WTC11 (cell line): ENCODE data around the gene TMEM108. TPM values are rescaled to one million over a fixed set of nuclear protein-coding genes. Genes with fewer than 3 reads are reported as not detected.

ENCODE experiments used
- ATAC-seq: fragments of 200-7000 bp; cut with Tn5 transposase; 2 replicates; pipeline ENCODE4 v1.10.0; 2021; ENCODE audit warnings: mild to moderate bottlenecking, moderate library complexity
- CTCF ChIA-PET: fragments of 300-600 bp; sonication (Branson Sonifier 250); formaldehyde crosslinking; loops from one replicate; lab custom pipeline; 2021; ENCODE audit warnings: antibody characterized with exemption; lab: Charles Lee
- POLR2A ChIA-PET: fragments of 350-600 bp; sonication (Branson Sonifier 250); formaldehyde crosslinking; loops from one replicate; lab custom pipeline; 2021; ENCODE audit warnings: antibody characterized with exemption; lab: Charles Lee
- DNase-seq: peaks from one replicate; pipeline ENCODE4 v3.0.0; 2021; ENCODE audit warnings: low spot score
- H3K27ac Mint-ChIP-seq: 2 replicates; pipeline ENCODE4 v1.8.0; 2021; ENCODE audit warnings: mixed read lengths
- H3K27me3 Mint-ChIP-seq: 2 replicates; pipeline ENCODE4 v1.8.0; 2021; ENCODE audit warnings: low read depth, mild to moderate bottlenecking, moderate library complexity, mixed read lengths
- H3K36me3 Mint-ChIP-seq: 2 replicates; pipeline ENCODE4 v1.8.0; 2021; ENCODE audit warnings: mixed read lengths
- H3K4me1 Mint-ChIP-seq: 2 replicates; pipeline ENCODE4 v1.8.0; 2022; ENCODE audit warnings: mixed read lengths
- H3K4me3 Mint-ChIP-seq: 2 replicates; pipeline ENCODE4 v1.8.0; 2021; ENCODE audit warnings: mild to moderate bottlenecking, moderate library complexity, mixed read lengths
- H3K9me3 Mint-ChIP-seq: 2 replicates; pipeline ENCODE4 v1.8.0; 2021; ENCODE audit warnings: mixed read lengths
- CBFB ChIP-seq: sonication (generic); formaldehyde crosslinking; IDR thresholded peaks from 2 replicates; pipeline ENCODE4 v1.8.1; 2022; ENCODE audit warnings: mild to moderate bottlenecking, low read depth, missing genetic modification reagents
- CREB1 ChIP-seq: sonication (generic); formaldehyde crosslinking; IDR thresholded peaks from 2 replicates; pipeline ENCODE4 v1.8.0; 2023; ENCODE audit warnings: mild to moderate bottlenecking, missing genetic modification reagents
- CREM ChIP-seq: sonication (generic); formaldehyde crosslinking; IDR thresholded peaks from 2 replicates; pipeline ENCODE4 v1.8.1; 2022; ENCODE audit warnings: mild to moderate bottlenecking, missing genetic modification reagents, moderate library complexity
- ETV6 ChIP-seq: sonication (generic); formaldehyde crosslinking; IDR thresholded peaks from 2 replicates; pipeline ENCODE4 v1.8.1; 2022; ENCODE audit warnings: mild to moderate bottlenecking, missing genetic modification reagents
- JAZF1 ChIP-seq: fragments of 250-450 bp; sonication (Bioruptor Pico); IDR thresholded peaks from 2 replicates; pipeline ENCODE4 v1.9.0; 2021; ENCODE audit warnings: moderate library complexity, mild to moderate bottlenecking, inconsistent platforms
- JUN ChIP-seq: sonication (generic); formaldehyde crosslinking; IDR thresholded peaks from 2 replicates; pipeline ENCODE4 v1.8.0; 2023; ENCODE audit warnings: mild to moderate bottlenecking, missing genetic modification reagents
- NR2C2 ChIP-seq: sonication (generic); formaldehyde crosslinking; IDR thresholded peaks from 2 replicates; pipeline ENCODE4 v1.8.0; 2022; ENCODE audit warnings: mild to moderate bottlenecking, missing genetic modification reagents
- OVOL2 ChIP-seq: fragments of 250-450 bp; sonication (Bioruptor Pico); IDR thresholded peaks from 2 replicates; pipeline ENCODE4 v1.9.0; 2021; ENCODE audit warnings: mild to moderate bottlenecking, borderline replicate concordance
- PRRX2 ChIP-seq: fragments of 250-450 bp; sonication (Bioruptor Pico); IDR thresholded peaks from 2 replicates; pipeline ENCODE4 v1.8.0; 2021; ENCODE audit warnings: mild to moderate bottlenecking
- SOX15 ChIP-seq: fragments of 250-450 bp; sonication (Bioruptor Pico); IDR thresholded peaks from 2 replicates; pipeline ENCODE4 v1.9.0; 2021; ENCODE audit warnings: mild to moderate bottlenecking
- TCF7 ChIP-seq: sonication (generic); formaldehyde crosslinking; IDR thresholded peaks from 2 replicates; pipeline ENCODE4 v1.8.0; 2022; ENCODE audit warnings: mild to moderate bottlenecking, low read depth, missing genetic modification reagents, moderate library complexity
- ZNF138 ChIP-seq: sonication (generic); formaldehyde crosslinking; conservative IDR thresholded peaks from 2 replicates; pipeline ENCODE4 v1.8.1; 2022; ENCODE audit warnings: mild to moderate bottlenecking, moderate library complexity, missing genetic modification reagents
- ZNF671 ChIP-seq: fragments of 250-450 bp; sonication (Bioruptor Pico); IDR thresholded peaks from 2 replicates; pipeline ENCODE4 v1.8.0; 2021; ENCODE audit warnings: mild to moderate bottlenecking
- total RNA-seq: library from RNA; stranded (reverse); gene quantifications from 3 replicates; pipeline ENCODE4 v1.2.3, GENCODE V29; 2021
- TF ChIP-seq, protein P1 (sequence below): sonication (generic); formaldehyde crosslinking; IDR thresholded peaks from 2 replicates; pipeline ENCODE4 v1.8.0; 2022; ENCODE audit warnings: mild to moderate bottlenecking, missing genetic modification reagents
- TF ChIP-seq, protein P2 (sequence below): fragments of 250-450 bp; sonication (Bioruptor Pico); IDR thresholded peaks from 2 replicates; pipeline ENCODE4 v1.9.0; 2021; ENCODE audit warnings: mild to moderate bottlenecking, borderline replicate concordance
- TF ChIP-seq, protein P3 (sequence below): fragments of 250-450 bp; sonication (Bioruptor Pico); IDR thresholded peaks from 2 replicates; pipeline ENCODE4 v1.9.0; 2021; ENCODE audit warnings: moderate library complexity, mild to moderate bottlenecking, inconsistent platforms, borderline replicate concordance
- TF ChIP-seq, protein P4 (sequence below): sonication (generic); formaldehyde crosslinking; IDR thresholded peaks from 2 replicates; pipeline ENCODE4 v1.8.1; 2023; ENCODE audit warnings: mild to moderate bottlenecking, missing genetic modification reagents
- TF ChIP-seq, protein P5 (sequence below): sonication (generic); formaldehyde crosslinking; IDR thresholded peaks from 2 replicates; pipeline ENCODE4 v1.8.1; 2022; ENCODE audit warnings: low read depth, missing genetic modification reagents, borderline replicate concordance
- TF ChIP-seq, protein P6 (sequence below): sonication (generic); formaldehyde crosslinking; IDR thresholded peaks from 2 replicates; pipeline ENCODE4 v1.8.0; 2023; ENCODE audit warnings: mild to moderate bottlenecking, missing genetic modification reagents
- TF ChIP-seq, protein P7 (sequence below): fragments of 250-450 bp; sonication (Bioruptor Pico); conservative IDR thresholded peaks from 2 replicates; pipeline ENCODE4 v1.9.0; 2021; ENCODE audit warnings: mild to moderate bottlenecking

The TMEM108 gene
- total RNA-seq, 1 experiment from 2014 or later, result 14.7 TPM

DNA sequence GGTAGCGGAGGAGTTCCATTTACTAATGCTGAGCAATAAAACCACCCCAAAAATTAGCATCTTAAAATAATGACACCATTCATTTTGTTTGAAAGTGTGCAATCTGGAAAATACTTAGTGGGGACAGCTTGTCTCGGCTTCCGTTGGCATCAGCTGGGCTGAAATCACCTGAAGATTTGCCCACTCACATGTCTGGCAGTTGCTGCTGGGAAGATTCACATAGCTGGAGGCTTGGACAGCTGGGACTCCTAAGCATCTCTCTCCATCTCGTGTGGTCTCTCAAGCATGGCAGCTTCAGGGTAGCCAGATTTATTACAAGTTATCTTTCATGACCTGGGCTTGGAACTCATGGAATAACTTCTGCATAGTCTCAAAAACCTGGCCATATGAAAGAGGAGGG lies 323.2 kb downstream of the TMEM108 start:
- TF ChIP-seq, protein P1, sequence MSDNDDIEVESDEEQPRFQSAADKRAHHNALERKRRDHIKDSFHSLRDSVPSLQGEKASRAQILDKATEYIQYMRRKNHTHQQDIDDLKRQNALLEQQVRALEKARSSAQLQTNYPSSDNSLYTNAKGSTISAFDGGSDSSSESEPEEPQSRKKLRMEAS (CRISPR knock-in tag), result no peak
- no peak for TF ChIP-seq JUN (CRISPR knock-in tag)
- no peak for TF ChIP-seq OVOL2 (CRISPR knock-in tag)
- no peak for TF ChIP-seq CREM (CRISPR knock-in tag)
- no peak for TF ChIP-seq ZNF671 (CRISPR knock-in tag)
- TF ChIP-seq CREB1 (CRISPR knock-in tag), result no peak
- TF ChIP-seq, protein P2, sequence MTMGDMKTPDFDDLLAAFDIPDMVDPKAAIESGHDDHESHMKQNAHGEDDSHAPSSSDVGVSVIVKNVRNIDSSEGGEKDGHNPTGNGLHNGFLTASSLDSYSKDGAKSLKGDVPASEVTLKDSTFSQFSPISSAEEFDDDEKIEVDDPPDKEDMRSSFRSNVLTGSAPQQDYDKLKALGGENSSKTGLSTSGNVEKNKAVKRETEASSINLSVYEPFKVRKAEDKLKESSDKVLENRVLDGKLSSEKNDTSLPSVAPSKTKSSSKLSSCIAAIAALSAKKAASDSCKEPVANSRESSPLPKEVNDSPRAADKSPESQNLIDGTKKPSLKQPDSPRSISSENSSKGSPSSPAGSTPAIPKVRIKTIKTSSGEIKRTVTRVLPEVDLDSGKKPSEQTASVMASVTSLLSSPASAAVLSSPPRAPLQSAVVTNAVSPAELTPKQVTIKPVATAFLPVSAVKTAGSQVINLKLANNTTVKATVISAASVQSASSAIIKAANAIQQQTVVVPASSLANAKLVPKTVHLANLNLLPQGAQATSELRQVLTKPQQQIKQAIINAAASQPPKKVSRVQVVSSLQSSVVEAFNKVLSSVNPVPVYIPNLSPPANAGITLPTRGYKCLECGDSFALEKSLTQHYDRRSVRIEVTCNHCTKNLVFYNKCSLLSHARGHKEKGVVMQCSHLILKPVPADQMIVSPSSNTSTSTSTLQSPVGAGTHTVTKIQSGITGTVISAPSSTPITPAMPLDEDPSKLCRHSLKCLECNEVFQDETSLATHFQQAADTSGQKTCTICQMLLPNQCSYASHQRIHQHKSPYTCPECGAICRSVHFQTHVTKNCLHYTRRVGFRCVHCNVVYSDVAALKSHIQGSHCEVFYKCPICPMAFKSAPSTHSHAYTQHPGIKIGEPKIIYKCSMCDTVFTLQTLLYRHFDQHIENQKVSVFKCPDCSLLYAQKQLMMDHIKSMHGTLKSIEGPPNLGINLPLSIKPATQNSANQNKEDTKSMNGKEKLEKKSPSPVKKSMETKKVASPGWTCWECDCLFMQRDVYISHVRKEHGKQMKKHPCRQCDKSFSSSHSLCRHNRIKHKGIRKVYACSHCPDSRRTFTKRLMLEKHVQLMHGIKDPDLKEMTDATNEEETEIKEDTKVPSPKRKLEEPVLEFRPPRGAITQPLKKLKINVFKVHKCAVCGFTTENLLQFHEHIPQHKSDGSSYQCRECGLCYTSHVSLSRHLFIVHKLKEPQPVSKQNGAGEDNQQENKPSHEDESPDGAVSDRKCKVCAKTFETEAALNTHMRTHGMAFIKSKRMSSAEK (CRISPR knock-in tag), result no peak
- no peak for TF ChIP-seq TCF7 (CRISPR knock-in tag)
- TF ChIP-seq ZNF138 (CRISPR knock-in tag), result no peak
- TF ChIP-seq, protein P3, sequence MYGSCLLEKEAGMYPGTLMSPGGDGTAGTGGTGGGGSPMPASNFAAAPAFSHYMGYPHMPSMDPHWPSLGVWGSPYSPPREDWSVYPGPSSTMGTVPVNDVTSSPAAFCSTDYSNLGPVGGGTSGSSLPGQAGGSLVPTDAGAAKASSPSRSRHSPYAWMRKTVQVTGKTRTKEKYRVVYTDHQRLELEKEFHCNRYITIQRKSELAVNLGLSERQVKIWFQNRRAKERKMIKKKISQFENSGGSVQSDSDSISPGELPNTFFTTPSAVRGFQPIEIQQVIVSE, result no peak
- TF ChIP-seq, protein P4, sequence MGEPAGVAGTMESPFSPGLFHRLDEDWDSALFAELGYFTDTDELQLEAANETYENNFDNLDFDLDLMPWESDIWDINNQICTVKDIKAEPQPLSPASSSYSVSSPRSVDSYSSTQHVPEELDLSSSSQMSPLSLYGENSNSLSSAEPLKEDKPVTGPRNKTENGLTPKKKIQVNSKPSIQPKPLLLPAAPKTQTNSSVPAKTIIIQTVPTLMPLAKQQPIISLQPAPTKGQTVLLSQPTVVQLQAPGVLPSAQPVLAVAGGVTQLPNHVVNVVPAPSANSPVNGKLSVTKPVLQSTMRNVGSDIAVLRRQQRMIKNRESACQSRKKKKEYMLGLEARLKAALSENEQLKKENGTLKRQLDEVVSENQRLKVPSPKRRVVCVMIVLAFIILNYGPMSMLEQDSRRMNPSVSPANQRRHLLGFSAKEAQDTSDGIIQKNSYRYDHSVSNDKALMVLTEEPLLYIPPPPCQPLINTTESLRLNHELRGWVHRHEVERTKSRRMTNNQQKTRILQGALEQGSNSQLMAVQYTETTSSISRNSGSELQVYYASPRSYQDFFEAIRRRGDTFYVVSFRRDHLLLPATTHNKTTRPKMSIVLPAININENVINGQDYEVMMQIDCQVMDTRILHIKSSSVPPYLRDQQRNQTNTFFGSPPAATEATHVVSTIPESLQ (CRISPR knock-in tag), result no peak
- TF ChIP-seq PRRX2, result no peak
- TF ChIP-seq, protein P5, sequence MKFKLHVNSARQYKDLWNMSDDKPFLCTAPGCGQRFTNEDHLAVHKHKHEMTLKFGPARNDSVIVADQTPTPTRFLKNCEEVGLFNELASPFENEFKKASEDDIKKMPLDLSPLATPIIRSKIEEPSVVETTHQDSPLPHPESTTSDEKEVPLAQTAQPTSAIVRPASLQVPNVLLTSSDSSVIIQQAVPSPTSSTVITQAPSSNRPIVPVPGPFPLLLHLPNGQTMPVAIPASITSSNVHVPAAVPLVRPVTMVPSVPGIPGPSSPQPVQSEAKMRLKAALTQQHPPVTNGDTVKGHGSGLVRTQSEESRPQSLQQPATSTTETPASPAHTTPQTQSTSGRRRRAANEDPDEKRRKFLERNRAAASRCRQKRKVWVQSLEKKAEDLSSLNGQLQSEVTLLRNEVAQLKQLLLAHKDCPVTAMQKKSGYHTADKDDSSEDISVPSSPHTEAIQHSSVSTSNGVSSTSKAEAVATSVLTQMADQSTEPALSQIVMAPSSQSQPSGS (CRISPR knock-in tag), result no peak
- no peak for TF ChIP-seq ETV6 (CRISPR knock-in tag)
- TF ChIP-seq SOX15 (CRISPR knock-in tag), result no peak
- no peak for TF ChIP-seq NR2C2 (CRISPR knock-in tag)
- no peak for TF ChIP-seq CBFB (CRISPR knock-in tag)
- TF ChIP-seq JAZF1 (CRISPR knock-in tag), result no peak
- TF ChIP-seq, protein P6, sequence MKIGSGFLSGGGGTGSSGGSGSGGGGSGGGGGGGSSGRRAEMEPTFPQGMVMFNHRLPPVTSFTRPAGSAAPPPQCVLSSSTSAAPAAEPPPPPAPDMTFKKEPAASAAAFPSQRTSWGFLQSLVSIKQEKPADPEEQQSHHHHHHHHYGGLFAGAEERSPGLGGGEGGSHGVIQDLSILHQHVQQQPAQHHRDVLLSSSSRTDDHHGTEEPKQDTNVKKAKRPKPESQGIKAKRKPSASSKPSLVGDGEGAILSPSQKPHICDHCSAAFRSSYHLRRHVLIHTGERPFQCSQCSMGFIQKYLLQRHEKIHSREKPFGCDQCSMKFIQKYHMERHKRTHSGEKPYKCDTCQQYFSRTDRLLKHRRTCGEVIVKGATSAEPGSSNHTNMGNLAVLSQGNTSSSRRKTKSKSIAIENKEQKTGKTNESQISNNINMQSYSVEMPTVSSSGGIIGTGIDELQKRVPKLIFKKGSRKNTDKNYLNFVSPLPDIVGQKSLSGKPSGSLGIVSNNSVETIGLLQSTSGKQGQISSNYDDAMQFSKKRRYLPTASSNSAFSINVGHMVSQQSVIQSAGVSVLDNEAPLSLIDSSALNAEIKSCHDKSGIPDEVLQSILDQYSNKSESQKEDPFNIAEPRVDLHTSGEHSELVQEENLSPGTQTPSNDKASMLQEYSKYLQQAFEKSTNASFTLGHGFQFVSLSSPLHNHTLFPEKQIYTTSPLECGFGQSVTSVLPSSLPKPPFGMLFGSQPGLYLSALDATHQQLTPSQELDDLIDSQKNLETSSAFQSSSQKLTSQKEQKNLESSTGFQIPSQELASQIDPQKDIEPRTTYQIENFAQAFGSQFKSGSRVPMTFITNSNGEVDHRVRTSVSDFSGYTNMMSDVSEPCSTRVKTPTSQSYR (CRISPR knock-in tag), result no peak
- TF ChIP-seq, protein P7, sequence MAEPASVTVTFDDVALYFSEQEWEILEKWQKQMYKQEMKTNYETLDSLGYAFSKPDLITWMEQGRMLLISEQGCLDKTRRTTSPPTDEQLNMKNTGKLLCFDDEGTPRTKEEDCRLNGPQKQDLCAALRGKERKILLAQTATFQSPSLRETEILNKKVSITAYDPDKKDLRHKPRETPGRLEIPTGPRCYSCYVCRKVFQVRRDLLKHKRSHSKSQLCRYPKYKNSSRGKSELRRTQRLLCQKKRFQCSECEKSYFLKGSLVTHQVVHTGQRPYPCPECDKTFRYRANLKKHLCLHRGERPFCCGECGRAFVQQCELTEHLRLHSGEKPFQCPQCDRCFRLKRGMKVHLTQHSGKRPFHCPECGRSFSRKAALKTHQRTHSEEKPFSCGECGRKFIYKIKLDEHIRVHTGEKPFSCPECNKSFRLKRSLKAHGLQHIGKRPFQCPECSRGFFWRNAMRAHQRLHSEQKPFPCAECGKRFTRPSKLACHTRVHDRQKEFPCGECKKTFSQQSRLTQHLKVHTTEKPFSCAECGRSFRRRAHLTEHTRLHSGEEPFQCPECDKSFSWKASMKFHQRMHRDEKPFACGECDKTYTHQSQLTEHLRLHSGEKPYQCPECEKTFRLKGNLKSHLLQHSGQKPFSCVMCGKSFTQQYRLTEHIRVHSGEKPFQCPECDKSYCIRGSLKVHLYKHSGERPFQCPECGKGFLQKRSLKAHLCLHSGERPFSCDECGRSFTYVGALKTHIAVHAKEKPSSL, result no peak
- peaks cover 8% of the 10 kb centered on the region for H3K9me3 Mint-ChIP-seq
- DNase-seq (no peak), ATAC-seq (no peak)
- peaks cover 10% of the 10 kb centered on the region for H3K4me1 Mint-ChIP-seq
- H3K36me3 Mint-ChIP-seq, result peaks cover 6% of the 10 kb centered on the region
- CTCF ChIA-PET, result no interaction called here
- H3K27me3 Mint-ChIP-seq, result no peaks in the 10 kb centered on the region; the same call in 1 of the 2 replicates
- no peak overlapping the region for H3K27ac Mint-ChIP-seq
- POLR2A ChIA-PET, result no interaction called here
- no peak overlapping the region for H3K4me3 Mint-ChIP-seq
